Small intestine (tissue), 7 donors: ENCODE data around the gene PHLDB1. TPM values are rescaled to one million over a fixed set of nuclear protein-coding genes. Genes with fewer than 3 reads are reported as not detected.
"Not testable (repeated sequence)": the region's sequence is repeated elsewhere in the genome, so short reads cannot be mapped to it uniquely, and the experiment has no call there.

Experiments
- DNase-seq, 2 donors: peaks; one replicate each; pipeline versions ENCODE4 v3.0.0 to v3.0.0-alpha.2; 2013
- FAIRE-seq: peaks from 2 replicates; lab custom pipeline; 2012; peaks lifted over from hg19 to GRCh38; lab: Jason Lieb, UNC
- H3K27ac ChIP-seq, 3 donors: one replicate each; pipeline ENCODE4 v1.5.1; 2013; ENCODE audit warnings: low read length in 2 of 3, mild to moderate bottlenecking in 2 of 3, control low read depth in 1 of 3, inconsistent platforms in 1 of 3, low read depth in 1 of 3, moderate library complexity in 1 of 3
- H3K27me3 ChIP-seq, 3 donors: one replicate each; pipeline ENCODE4 v1.6.1; 2013; ENCODE audit warnings: low read length in 3 of 3, inconsistent platforms in 1 of 3; ENCODE audit not compliant: control insufficient read depth in 3 of 3, insufficient read depth in 3 of 3
- H3K36me3 ChIP-seq, 3 donors: one replicate each; pipeline ENCODE4 v1.6.1; 2013; ENCODE audit warnings: low read length in 3 of 3, inconsistent platforms in 1 of 3, low read depth in 1 of 3, mild to moderate bottlenecking in 1 of 3, moderate library complexity in 1 of 3; ENCODE audit not compliant: control insufficient read depth in 3 of 3, insufficient read depth in 2 of 3
- H3K4me1 ChIP-seq, 3 donors: one replicate each; pipeline ENCODE4 v1.6.1; 2013; ENCODE audit warnings: low read length in 2 of 3, inconsistent platforms in 1 of 3, low read depth in 1 of 3, mild to moderate bottlenecking in 1 of 3, moderate library complexity in 1 of 3; ENCODE audit not compliant: control insufficient read depth in 3 of 3, insufficient read depth in 2 of 3
- H3K4me3 ChIP-seq, 3 donors: one replicate each; pipeline ENCODE4 v1.5.1; 2013; ENCODE audit warnings: low read length in 3 of 3, control low read depth in 1 of 3, inconsistent platforms in 1 of 3, low read depth in 1 of 3, mild to moderate bottlenecking in 1 of 3, moderate library complexity in 1 of 3
- H3K9me3 ChIP-seq, 2 donors: one replicate each; pipeline ENCODE4 v1.6.1; 2013; ENCODE audit warnings: low read depth in 1 of 2, low read length in 1 of 2; ENCODE audit not compliant: control insufficient read depth in 2 of 2, insufficient read depth in 1 of 2
- WGBS, 3 donors: extraction: QIAGEN DNeasy Blood & Tissue Kit; methylation state at CpG; one replicate each; pipeline ENCODE4 v1.1.7; 2013; 5-methylcytosine and 5-hydroxymethylcytosine counted together
- polyA plus RNA-seq, 4 donors: library from polyadenylated mRNA; stranded (reverse) in 3 of 4; unstranded in 1 of 4; fragments of 200-250 nt in 3 of 4; fragments of 120-200 nt in 1 of 4; gene quantifications; one replicate each; pipeline versions ENCODE4 v1.2.1 to v1.2.3, GENCODE V29; 2013
- donor health status: healthy with polysubstance abuse.
- donor health status: control.
- donor health status: control.
- donor health status: Bipolar disorder and iron deficiency.
- donor health status: healthy.

Gene PHLDB1
- polyA plus RNA-seq, 4 donors: 14.1 to 30.7 (median 21.9) TPM

GRCh38 chr11:118677977-118678376 is 70.6 kb downstream of the PHLDB1 start:
- Histone ChIP-seq H3K27me3 (no peaks in the 10 kb centered on the region), H3K27ac (peak overlapping the region in 2 of 3 donors; percentile 54 to 69), H3K9me3 (peaks cover 0 to 12% of the 10 kb centered on the region in 2 donors), H3K4me1 (peaks cover 0 to 34% (median 7%) of the 10 kb centered on the region in 3 donors), H3K4me3 (peak overlapping the region in 2 of 3 donors; percentile 4 to 39), H3K36me3 (no peaks in the 10 kb centered on the region)
- DNase-seq (no peak), FAIRE-seq (no peak)
- WGBS, 3 donors: 94 to 98% (median 95%) methylated on average over 6 of the region's 6 CpGs

GRCh38 chr11:118678908-118679307 is 71.5 kb downstream of the PHLDB1 start:
- not testable (repeated sequence) for FAIRE-seq, H3K27me3 ChIP-seq, H3K36me3 ChIP-seq
- Histone ChIP-seq H3K4me3 (peak overlapping the region in 2 of 3 donors; percentile 62 to 64), H3K4me1 (peaks cover 0 to 24% (median 2%) of the 10 kb centered on the region in 3 donors), H3K9me3 (peaks cover 0 to 12% of the 10 kb centered on the region in 2 donors), H3K27ac (peak overlapping the region; percentile 69 to 96 (median 91))
- peak; percentile 70 to 81 for DNase-seq
- 10 to 41% (median 26%) methylated on average over 11 of the region's 11 CpGs for WGBS, 3 donors

GRCh38 chr11:118679483-118679882 is 72.1 kb downstream of the PHLDB1 start, which contains the start of gene TREH:
Gene TREH (minus strand): TSS chr11:118679650. CDS start chr11:118679627, 23 bp downstream.
- DNase-seq: peak; percentile 91 to 99
- Histone ChIP-seq H3K9me3 (peaks cover 0 to 12% of the 10 kb centered on the region in 2 donors), H3K27me3 (no peaks in the 10 kb centered on the region), H3K4me3 (peak within 1 kb of the TSS in 2 of 3 donors; percentile 62 to 64), H3K4me1 (peaks cover 0 to 21% (median 2%) of the 10 kb centered on the region in 3 donors), H3K27ac (peak within 1 kb of the TSS; percentile 69 to 96 (median 91)), H3K36me3 (no peaks in the 10 kb centered on the region)
- 9 to 58% (median 14%) methylated on average over 5 of the region's 5 CpGs for WGBS, 3 donors
- FAIRE-seq: no peak

GRCh38 chr11:118682372-118682771 is 75.0 kb downstream of the PHLDB1 start:
- peaks cover 0 to 10% (median 0%) of the 10 kb centered on the region in 3 donors for H3K4me1 ChIP-seq
- FAIRE-seq (no peak), DNase-seq (no peak)
- H3K27me3 ChIP-seq: no peaks in the 10 kb centered on the region
- no peak overlapping the region for H3K27ac ChIP-seq
- H3K4me3 ChIP-seq: no peak overlapping the region
- WGBS, 3 donors: 78 to 100% (median 89%) methylated on average over 1 of the region's 1 CpG
- H3K9me3 ChIP-seq: no peaks in the 10 kb centered on the region
- H3K36me3 ChIP-seq: no peaks in the 10 kb centered on the region

- H3K9me3 ChIP-seq, H3K27me3 ChIP-seq, H3K27ac ChIP-seq, H3K4me1 ChIP-seq, H3K4me3 ChIP-seq, H3K36me3 ChIP-seq, DNase-seq, FAIRE-seq: not testable (repeated sequence)
- WGBS, 3 donors: 73 to 75% (median 74%) methylated on average over 6 of the region's 6 CpGs
These were observed 75.5 kb downstream of the PHLDB1 start for GRCh38 chr11:118682939-118683338.

GRCh38 chr11:118684187-118684586 is 76.8 kb downstream of the PHLDB1 start:
- FAIRE-seq: no peak

GRCh38 chr11:118687906-118688305 is 80.5 kb downstream of the PHLDB1 start:
- peaks cover 0 to 3% of the 10 kb centered on the region in 2 donors for H3K9me3 ChIP-seq
- 87 to 89% (median 89%) methylated on average over 5 of the region's 5 CpGs for WGBS, 3 donors
- DNase-seq: no peak
- no peak overlapping the region for H3K27ac ChIP-seq
- no peak for FAIRE-seq
- no peaks in the 10 kb centered on the region for H3K27me3 ChIP-seq
- peaks cover 0 to 10% (median 0%) of the 10 kb centered on the region in 3 donors for H3K4me1 ChIP-seq
- no peaks in the 10 kb centered on the region for H3K36me3 ChIP-seq
- H3K4me3 ChIP-seq: no peak overlapping the region

More at GRCh38 chr11:118684187-118684586, 76.8 kb downstream of the PHLDB1 start:
- Histone ChIP-seq H3K4me1 (peaks cover 0 to 8% (median 0%) of the 10 kb centered on the region in 3 donors), H3K36me3 (no peaks in the 10 kb centered on the region), H3K4me3 (no peak overlapping the region), H3K9me3 (peaks cover 0 to 3% of the 10 kb centered on the region in 2 donors), H3K27me3 (no peaks in the 10 kb centered on the region), H3K27ac (no peak overlapping the region)
- DNase-seq: no peak
- WGBS, 3 donors: 85 to 92% (median 92%) methylated on average over 2 of the region's 2 CpGs

GRCh38 chr11:118688339-118688738 is 80.9 kb downstream of the PHLDB1 start:
- not testable (repeated sequence) for H3K27me3 ChIP-seq, H3K36me3 ChIP-seq, H3K4me3 ChIP-seq, FAIRE-seq, DNase-seq, H3K9me3 ChIP-seq, H3K27ac ChIP-seq
- 59 to 69% (median 64%) methylated on average over 10 of the region's 10 CpGs for WGBS, 3 donors
- peaks cover 0 to 10% (median 0%) of the 10 kb centered on the region in 3 donors for H3K4me1 ChIP-seq
